DND-41 (cell line): ENCODE measurements around the gene NEBL.

Experiments used
- ATAC-seq: fragments of 200-7000 bp; cut with Tn5 transposase; 3 replicates; pipeline ENCODE4 v1.9.1; 2021; ENCODE audit warnings: low read depth; ENCODE audit not compliant: insufficient read depth
- DNase-seq: peaks from one replicate; pipeline ENCODE4 v3.0.0-alpha.2; 2020
- H2AFZ ChIP-seq: 2 replicates; pipeline ENCODE4 v1.6.0; 2012; ENCODE audit warnings: low read depth, low read length
- H3K27ac ChIP-seq: 2 replicates; pipeline ENCODE4 v1.5.1; 2012; ENCODE audit warnings: low read length, inconsistent platforms
- H3K27me3 ChIP-seq: fragments of 200-600 bp; sonication (generic); 2 replicates; pipeline ENCODE4 v1.6.0; 2012; ENCODE audit warnings: low read length, mild to moderate bottlenecking, inconsistent platforms; ENCODE audit not compliant: insufficient read depth, poor library complexity
- H3K36me3 ChIP-seq: 2 replicates; pipeline ENCODE4 v1.5.1; 2012; ENCODE audit warnings: low read length, inconsistent platforms; ENCODE audit not compliant: insufficient read depth
- H3K4me1 ChIP-seq: 2 replicates; pipeline ENCODE4 v1.5.1; 2012; ENCODE audit warnings: mild to moderate bottlenecking, low read length; ENCODE audit not compliant: insufficient read depth
- H3K4me2 ChIP-seq: 2 replicates; pipeline ENCODE4 v1.6.0; 2012; ENCODE audit warnings: mild to moderate bottlenecking, moderate library complexity, low read length, inconsistent platforms; ENCODE audit not compliant: insufficient read depth
- H3K4me3 ChIP-seq, 2 experiments: fragments of 200-600 bp in 1 of 2; shearing (Covaris generic) in 1 of 2; 2 replicates each; pipeline ENCODE4 v1.5.1; 2012 to 2016; ENCODE audit warnings: inconsistent platforms in 2 of 2, low read length in 2 of 2, mild to moderate bottlenecking in 2 of 2, low read depth in 1 of 2, moderate library complexity in 1 of 2
- H3K79me2 ChIP-seq: 2 replicates; pipeline ENCODE4 v1.6.0; 2012; ENCODE audit warnings: low read length, inconsistent platforms; ENCODE audit not compliant: insufficient read depth
- H3K9ac ChIP-seq: 2 replicates; pipeline ENCODE4 v1.6.0; 2012; ENCODE audit warnings: low read depth, mild to moderate bottlenecking, inconsistent platforms, low read length, moderate library complexity
- H3K9me3 ChIP-seq: 2 replicates; pipeline ENCODE4 v1.5.1; 2012; ENCODE audit warnings: low read length, moderate library complexity, mild to moderate bottlenecking, inconsistent platforms; ENCODE audit not compliant: insufficient read depth, severe bottlenecking
- H4K20me1 ChIP-seq: 2 replicates; pipeline ENCODE4 v1.6.0; 2012; ENCODE audit warnings: low read length; ENCODE audit not compliant: insufficient read depth
- CTCF ChIP-seq: IDR thresholded peaks from 2 replicates; pipeline ENCODE4 v1.5.1; 2012; ENCODE audit warnings: borderline replicate concordance, low read length, moderate library complexity, mild to moderate bottlenecking; ENCODE audit not compliant: poor library complexity, severe bottlenecking; ENCODE audit errors: extremely low read depth
- EZH2 ChIP-seq: IDR thresholded peaks from 3 replicates; pipeline ENCODE4 v1.6.1; 2012; ENCODE audit warnings: borderline replicate concordance, low read depth, mild to moderate bottlenecking, moderate library complexity, low read length, inconsistent platforms; ENCODE audit not compliant: severe bottlenecking

The NEBL gene

GRCh38 chr10:20892011-20892585 lies 5.0 kb downstream of the NEBL start:
- H3K79me2 ChIP-seq: no peaks in the 10 kb centered on the region
- H3K9ac ChIP-seq: no peak overlapping the region
- H3K4me2 ChIP-seq: no peak overlapping the region
- no peak overlapping the region for H3K27ac ChIP-seq
- H3K27me3 ChIP-seq: no peaks in the 10 kb centered on the region
- H2AFZ ChIP-seq: no peak overlapping the region
- H3K36me3 ChIP-seq: no peaks in the 10 kb centered on the region
- TF ChIP-seq CTCF: no peak
- TF ChIP-seq EZH2: no peak
- no peak overlapping the region for H3K4me3 ChIP-seq
- DNase-seq: no peak
- ATAC-seq: no peak
- no peaks in the 10 kb centered on the region for H3K4me1 ChIP-seq
- H3K9me3 ChIP-seq: no peaks in the 10 kb centered on the region
- H4K20me1 ChIP-seq: no peaks in the 10 kb centered on the region

GRCh38 chr10:20891338-20891714 lies 5.8 kb downstream of the NEBL start:
- H3K9ac ChIP-seq: no peak overlapping the region
- H3K27ac ChIP-seq: no peak overlapping the region
- H3K79me2 ChIP-seq: no peaks in the 10 kb centered on the region
- no peaks in the 10 kb centered on the region for H3K36me3 ChIP-seq
- ATAC-seq (no peak), DNase-seq (no peak)
- H3K9me3 ChIP-seq: no peaks in the 10 kb centered on the region
- no peaks in the 10 kb centered on the region for H4K20me1 ChIP-seq
- H3K4me1 ChIP-seq: no peaks in the 10 kb centered on the region
- TF ChIP-seq CTCF (no peak), EZH2 (no peak)
- no peak overlapping the region for H3K4me2 ChIP-seq
- H3K27me3 ChIP-seq: no peaks in the 10 kb centered on the region
- no peak overlapping the region for H2AFZ ChIP-seq
- H3K4me3 ChIP-seq: no peak overlapping the region

GRCh38 chr10:20890491-20891337 lies 6.4 kb downstream of the NEBL start:
- no peak for TF ChIP-seq CTCF
- no peak for TF ChIP-seq EZH2
- DNase-seq: no peak
- no peaks in the 10 kb centered on the region for H3K79me2 ChIP-seq
- H3K4me3 ChIP-seq: no peak overlapping the region
- no peak for ATAC-seq
- H3K9ac ChIP-seq: no peak overlapping the region
- H3K27me3 ChIP-seq: no peaks in the 10 kb centered on the region
- H3K4me1 ChIP-seq: no peaks in the 10 kb centered on the region
- no peak overlapping the region for H2AFZ ChIP-seq
- no peak overlapping the region for H3K4me2 ChIP-seq
- no peaks in the 10 kb centered on the region for H3K36me3 ChIP-seq
- no peaks in the 10 kb centered on the region for H4K20me1 ChIP-seq
- no peak overlapping the region for H3K27ac ChIP-seq
- H3K9me3 ChIP-seq: no peaks in the 10 kb centered on the region
